SK-N-MC (cell line): Measurements from ENCODE around the gene CADPS2.

ENCODE experiments used
- EZH2 ChIP-seq: fragments of 200-600 bp; sonication (generic); IDR thresholded peaks from one replicate; pipeline ENCODE4 v1.6.1; 2017; ENCODE audit warnings: antibody characterized with exemption
- FOXP2 ChIP-seq: optimal IDR thresholded peaks from 2 replicates; pipeline ENCODE3; 2011; ENCODE audit warnings: mild to moderate bottlenecking, moderate library complexity; ENCODE audit not compliant: insufficient read depth; ENCODE audit errors: extremely low read length, control extremely low read depth
- POLR2AphosphoS5 ChIP-seq: IDR thresholded peaks from 2 replicates; pipeline ENCODE4 v1.6.1; 2012; ENCODE audit warnings: mild to moderate bottlenecking, low read depth, low read length, borderline replicate concordance

DNA sequence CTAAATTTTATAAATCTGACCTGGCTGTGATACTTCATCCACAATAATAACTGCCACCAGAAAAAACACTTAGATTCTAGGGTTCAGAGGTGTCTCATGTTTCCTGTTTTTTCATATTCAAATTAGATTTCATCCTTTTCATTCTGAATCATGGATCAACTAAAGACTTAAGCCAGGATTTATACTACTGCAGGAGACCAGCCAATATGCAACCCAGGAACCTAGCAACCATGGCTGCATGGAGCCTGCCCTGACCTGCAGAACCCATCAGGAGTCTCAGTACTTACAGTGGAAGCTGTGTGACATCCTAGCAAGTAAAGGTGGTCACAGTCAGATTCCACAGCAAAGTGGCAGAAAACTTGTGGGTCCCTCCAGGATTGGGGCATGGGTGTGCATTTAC is 143.0 kb downstream of the CADPS2 start:
- TF ChIP-seq FOXP2 (no peak), POLR2AphosphoS5 (no peak), EZH2 (no peak)
